LoVo (cell line): Measurements from ENCODE around the gene ATG14.

ENCODE experiments used
- DNase-seq: peaks from one replicate; pipeline ENCODE4 v3.0.0-alpha.2; 2016; ENCODE audit warnings: low spot score

ATG14 gene

GRCh38 chr14:55316564-55316963, 95.1 kb downstream of the ATG14 start:
- peak; percentile 82 for DNase-seq
